AG04450 (cell line): ENCODE data around the gene MR1. TPM values are rescaled to one million over a fixed set of nuclear protein-coding genes. Genes with fewer than 3 reads are reported as not detected.
"Not testable (repeated sequence)": the region's sequence is repeated elsewhere in the genome, so short reads cannot be mapped to it uniquely, and the experiment has no call there.

ENCODE experiments used
- CTCF ChIA-PET: fragments of 300-600, 350-600 bp; formaldehyde crosslinking; extraction: SDS; loops from one replicate; lab custom pipeline; 2022; ENCODE audit warnings: antibody characterized with exemption, inconsistent platforms; lab: Charles Lee
- POLR2A ChIA-PET: fragments of 350-600 bp; formaldehyde crosslinking; extraction: SDS; loops from one replicate; lab custom pipeline; 2021; ENCODE audit warnings: antibody characterized with exemption, inconsistent platforms; lab: Yijun Ruan, JAX
- DNase-seq: peaks from one replicate; pipeline ENCODE4 v3.0.0-alpha.2; 2011; ENCODE audit warnings: low read depth, low spot score
- H3K27ac ChIP-seq: one replicate; pipeline ENCODE4 v1.5.1; 2012; ENCODE audit warnings: low read depth, low read length, control low read depth
- H3K27me3 ChIP-seq: one replicate; pipeline ENCODE4 v1.6.0; 2012; ENCODE audit warnings: low read length; ENCODE audit not compliant: control insufficient read depth, insufficient read depth
- H3K4me3 ChIP-seq: 2 replicates; pipeline ENCODE4 v1.5.1; 2011; ENCODE audit warnings: mild to moderate bottlenecking, low read depth, low read length, control low read depth
- H3K9me3 ChIP-seq: 2 replicates; pipeline ENCODE4 v1.5.1; 2012; ENCODE audit warnings: low read length; ENCODE audit not compliant: control insufficient read depth, insufficient read depth
- polyA plus RNA-seq: library from polyadenylated mRNA; depleted of rRNA; stranded (reverse); fragments of >200 nt; gene quantifications from 2 replicates; pipeline ENCODE4 v1.2.3, GENCODE V29; 2011
- TF ChIP-seq, protein P1 (sequence below): IDR thresholded peaks from 2 replicates; pipeline ENCODE4 v1.5.1; 2011; ENCODE audit warnings: low read depth, low read length, control low read depth, inconsistent platforms

The MR1 gene
- polyA plus RNA-seq, 1 experiment = 17.2 TPM

DNA sequence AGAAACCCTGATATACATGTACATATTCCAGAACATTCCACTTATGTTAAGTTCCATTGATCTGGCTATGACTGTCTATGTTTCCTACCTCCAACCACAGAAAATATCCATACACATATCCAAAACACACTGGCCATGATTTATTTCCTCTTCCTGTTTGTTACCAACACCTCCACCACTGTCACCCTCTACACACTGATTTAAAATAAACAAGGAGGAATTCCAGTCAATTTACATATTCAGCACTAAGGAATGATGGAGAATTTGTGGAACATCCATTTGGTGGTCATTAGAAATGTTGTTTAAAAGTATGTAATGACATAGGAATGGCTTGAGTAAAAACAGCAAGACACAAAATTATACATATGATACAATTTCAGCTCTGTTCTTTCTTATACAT lies 5.6 kb upstream of the MR1 start:
- CTCF ChIA-PET = interaction anchor here (1.1 to 1.2 kb wide), 2 partner anchors 9 to 72 kb away, joined by 3 read pairs; no protein-coding TSS in a partner anchor
- TF ChIP-seq, protein P1, sequence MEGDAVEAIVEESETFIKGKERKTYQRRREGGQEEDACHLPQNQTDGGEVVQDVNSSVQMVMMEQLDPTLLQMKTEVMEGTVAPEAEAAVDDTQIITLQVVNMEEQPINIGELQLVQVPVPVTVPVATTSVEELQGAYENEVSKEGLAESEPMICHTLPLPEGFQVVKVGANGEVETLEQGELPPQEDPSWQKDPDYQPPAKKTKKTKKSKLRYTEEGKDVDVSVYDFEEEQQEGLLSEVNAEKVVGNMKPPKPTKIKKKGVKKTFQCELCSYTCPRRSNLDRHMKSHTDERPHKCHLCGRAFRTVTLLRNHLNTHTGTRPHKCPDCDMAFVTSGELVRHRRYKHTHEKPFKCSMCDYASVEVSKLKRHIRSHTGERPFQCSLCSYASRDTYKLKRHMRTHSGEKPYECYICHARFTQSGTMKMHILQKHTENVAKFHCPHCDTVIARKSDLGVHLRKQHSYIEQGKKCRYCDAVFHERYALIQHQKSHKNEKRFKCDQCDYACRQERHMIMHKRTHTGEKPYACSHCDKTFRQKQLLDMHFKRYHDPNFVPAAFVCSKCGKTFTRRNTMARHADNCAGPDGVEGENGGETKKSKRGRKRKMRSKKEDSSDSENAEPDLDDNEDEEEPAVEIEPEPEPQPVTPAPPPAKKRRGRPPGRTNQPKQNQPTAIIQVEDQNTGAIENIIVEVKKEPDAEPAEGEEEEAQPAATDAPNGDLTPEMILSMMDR = no peak
- DNase-seq = peak; percentile 47
- H3K27ac ChIP-seq = no peak overlapping the region
- POLR2A ChIA-PET = no interaction called here
- no peaks in the 10 kb centered on the region for H3K9me3 ChIP-seq
- H3K4me3 ChIP-seq = no peak overlapping the region
- no peaks in the 10 kb centered on the region for H3K27me3 ChIP-seq

DNA sequence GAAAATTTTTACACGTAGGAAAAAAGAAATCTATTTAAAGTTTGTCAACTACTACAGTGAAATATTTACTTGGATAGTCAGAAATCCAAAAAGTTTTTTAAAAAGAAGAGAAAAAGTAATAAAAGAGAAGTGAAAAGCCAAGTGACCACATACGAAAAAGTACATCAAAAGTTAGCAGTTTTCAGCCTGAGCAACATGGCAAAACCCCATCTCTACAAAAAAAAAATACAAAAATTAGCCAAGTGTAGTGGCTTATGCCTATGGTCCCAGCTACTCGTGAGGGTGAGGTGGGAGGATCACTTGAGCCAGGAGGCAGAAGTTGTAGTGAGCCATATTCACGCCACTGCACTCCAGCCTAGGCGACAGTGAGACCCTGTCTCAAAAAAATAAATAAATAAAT lies 5.2 kb upstream of the MR1 start:
- Histone ChIP-seq H3K27ac (no peak overlapping the region), H3K9me3 (no peaks in the 10 kb centered on the region), H3K27me3 (no peaks in the 10 kb centered on the region), H3K4me3 (no peak overlapping the region)
- TF ChIP-seq, protein P1 = no peak
- DNase-seq = no peak
- CTCF ChIA-PET = interaction anchor here (0.8 to 1.2 kb wide), 3 partner anchors 9 to 114 kb away, joined by 3 to 6 read pairs (median 3); no protein-coding TSS in a partner anchor
- POLR2A ChIA-PET = no interaction called here

DNA sequence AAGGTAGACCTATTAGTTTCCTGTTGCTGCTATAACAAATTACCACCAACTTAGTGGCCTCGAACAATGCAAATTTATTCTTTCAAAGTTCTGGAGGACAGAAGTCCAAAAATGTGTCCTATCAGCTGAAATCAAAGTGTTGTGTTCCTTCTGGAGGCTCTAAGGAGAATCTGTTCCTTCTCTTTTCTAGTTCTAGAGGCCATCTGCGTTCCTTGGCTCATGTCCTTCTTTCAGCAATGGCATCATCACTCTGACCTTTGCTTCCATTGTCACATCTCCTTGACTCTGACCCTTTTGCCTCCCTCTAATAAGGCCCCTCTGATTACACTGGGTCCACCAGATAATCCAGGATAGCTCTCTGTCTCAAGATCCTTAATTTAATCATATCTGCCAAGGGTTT lies 1.2 kb upstream of the MR1 start:
- Histone ChIP-seq H3K4me3 (no peak overlapping the region), H3K27ac (no peak overlapping the region), H3K9me3 (no peaks in the 10 kb centered on the region), H3K27me3 (no peaks in the 10 kb centered on the region)
- POLR2A ChIA-PET = no interaction called here
- DNase-seq = no peak
- CTCF ChIA-PET = interaction anchor here (0.8 to 1.6 kb wide), 4 partner anchors 109 to 500 kb away, joined by 3 to 6 read pairs (median 3); no protein-coding TSS in a partner anchor
- TF ChIP-seq, protein P1 = no peak

DNA sequence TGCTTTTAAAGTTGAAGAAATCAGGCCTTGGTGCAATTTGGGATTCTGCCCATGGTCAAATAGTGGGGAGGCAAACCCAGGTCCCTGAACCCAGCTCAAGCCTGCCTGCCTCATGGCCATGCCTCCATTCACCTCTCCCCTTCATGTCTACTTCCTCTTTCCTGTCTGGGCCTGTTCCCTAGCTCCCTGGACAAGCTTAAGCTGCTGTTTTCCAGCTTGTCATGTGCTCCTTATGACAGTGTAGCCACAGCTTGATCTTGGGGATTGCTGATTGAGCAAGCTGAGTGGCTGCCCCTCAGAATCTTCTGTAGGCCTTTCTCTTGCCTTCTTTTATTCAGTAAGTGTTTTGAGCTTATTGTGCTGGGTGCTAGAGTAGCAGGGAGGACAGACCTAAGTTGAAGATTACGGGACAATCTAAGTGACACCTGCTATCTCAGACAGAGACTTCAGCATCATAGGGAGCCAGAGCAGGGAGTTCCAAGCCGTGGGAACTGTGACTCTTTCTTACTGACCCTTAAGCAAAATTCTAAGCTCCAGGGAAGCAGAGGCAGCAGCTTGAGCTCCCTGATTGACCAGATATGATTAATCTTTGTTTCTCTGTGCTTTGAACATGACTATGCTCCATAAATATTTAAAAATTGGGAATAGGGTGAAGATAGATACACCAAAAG lies 520 bp upstream of the MR1 start:
- DNase-seq = no peak
- Histone ChIP-seq H3K27ac (peak overlapping the region; percentile 76), H3K27me3 (no peaks in the 10 kb centered on the region), H3K9me3 (no peaks in the 10 kb centered on the region), H3K4me3 (peak overlapping the region; percentile 21; the same call in 1 of the 2 replicates)
- POLR2A ChIA-PET = interaction anchor here (0.9 to 1.2 kb wide), 3 partner anchors 53 to 57 kb away, joined by 3 read pairs; partner anchors contain the start of gene IER5
- CTCF ChIA-PET = interaction anchor here (0.8 to 1.6 kb wide), 5 partner anchors 109 to 500 kb away, joined by 3 to 6 read pairs (median 3); no protein-coding TSS in a partner anchor
- TF ChIP-seq, protein P1 = no peak

DNA sequence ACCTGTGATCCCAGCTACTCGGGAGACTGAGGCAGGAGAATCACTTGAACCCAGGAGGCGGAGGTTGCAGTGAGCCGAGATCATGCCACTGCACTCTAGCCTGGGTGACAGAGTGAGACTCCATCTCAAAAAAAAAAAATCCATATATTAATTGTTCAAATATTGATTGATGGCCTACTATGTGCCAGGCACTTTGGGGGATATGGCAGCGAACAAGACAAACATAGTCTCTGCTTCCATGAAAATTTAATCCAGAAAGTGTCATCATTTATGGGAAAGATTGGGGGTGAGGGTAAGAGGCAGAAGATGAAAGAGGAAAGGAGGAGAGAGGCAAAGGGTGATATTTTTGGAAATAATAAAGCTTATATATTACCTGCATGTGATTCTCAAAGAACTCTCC lies 1.4 kb downstream of the MR1 start:
- H3K27me3 ChIP-seq, H3K27ac ChIP-seq, H3K4me3 ChIP-seq, DNase-seq, POLR2A ChIA-PET, H3K9me3 ChIP-seq: not testable (repeated sequence)
- CTCF ChIA-PET = interaction anchor here (2.1 kb wide), 1 partner anchor 108 kb away, joined by 11 read pairs; no protein-coding TSS in a partner anchor
